Activated naive CD4-positive, alpha-beta T cell treated with anti-CD3 and anti-CD28 coated beads, Interleukin-2, amount 10 ng/mL, durations not matched to agents 7 days and 5 days (primary cell): ENCODE data around the gene RGS14.
"Not testable (repeated sequence)": the region's sequence is repeated elsewhere in the genome, so short reads cannot be mapped to it uniquely, and the experiment has no call there.

Experiments used
- CTCF ChIA-PET: fragments of 350-600 bp; sonication (Branson Sonifier 250); formaldehyde crosslinking; loops from one replicate; lab custom pipeline; 2021; ENCODE audit warnings: antibody characterized with exemption; lab: Charles Lee
- DNase-seq: peaks from one replicate; pipeline ENCODE4 v3.0.0-alpha.2; 2020
- H3K27ac Mint-ChIP-seq: one replicate; pipeline ENCODE4 v1.8.0; 2021; ENCODE audit warnings: mild to moderate bottlenecking, moderate library complexity, mixed read lengths
- H3K27me3 Mint-ChIP-seq: one replicate; pipeline ENCODE4 v1.8.0; 2021; ENCODE audit warnings: mild to moderate bottlenecking, mixed read lengths
- H3K36me3 Mint-ChIP-seq: one replicate; pipeline ENCODE4 v1.8.0; 2021; ENCODE audit warnings: mixed read lengths
- H3K4me1 Mint-ChIP-seq: one replicate; pipeline ENCODE4 v1.8.0; 2021; ENCODE audit warnings: mixed read lengths
- H3K4me3 Mint-ChIP-seq: one replicate; pipeline ENCODE4 v1.8.0; 2021; ENCODE audit warnings: mild to moderate bottlenecking, moderate library complexity, mixed read lengths
- H3K9me3 Mint-ChIP-seq: one replicate; pipeline ENCODE4 v1.8.0; 2021; ENCODE audit warnings: mixed read lengths

RGS14 gene

DNA sequence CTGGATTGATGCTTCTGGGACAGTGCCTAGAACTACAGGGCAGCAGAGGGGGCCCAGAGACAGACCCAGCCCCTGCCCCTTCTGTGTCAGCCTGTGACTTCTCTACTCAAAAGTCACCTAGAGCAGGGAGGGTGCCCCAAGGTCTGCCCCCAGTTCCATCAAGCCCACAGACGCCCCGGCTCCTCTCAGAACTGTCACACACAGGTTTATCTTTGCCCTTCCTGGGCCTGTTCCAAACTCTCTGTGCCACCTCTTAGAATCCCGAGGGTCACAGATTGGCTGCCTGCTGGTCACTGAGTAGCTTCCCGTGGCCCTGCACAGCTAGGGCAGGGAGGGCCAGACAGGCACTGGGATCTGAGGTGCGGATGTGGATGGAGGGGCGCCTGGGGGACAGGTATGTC, 1.7 kb downstream of the RGS14 start:
- Mint-ChIP-seq H3K27ac (no peak overlapping the region), H3K36me3 (peaks cover 43% of the 10 kb centered on the region), H3K27me3 (no peaks in the 10 kb centered on the region), H3K4me1 (peaks cover 91% of the 10 kb centered on the region), H3K4me3 (peak overlapping the region; percentile 93), H3K9me3 (peaks cover 11% of the 10 kb centered on the region)
- no peak for DNase-seq
- CTCF ChIA-PET, result interaction anchor here (1.0 to 8.1 kb wide), 4 partner anchors 11 to 49 kb away, joined by 3 to 75 read pairs (median 14); no protein-coding TSS in a partner anchor

DNA sequence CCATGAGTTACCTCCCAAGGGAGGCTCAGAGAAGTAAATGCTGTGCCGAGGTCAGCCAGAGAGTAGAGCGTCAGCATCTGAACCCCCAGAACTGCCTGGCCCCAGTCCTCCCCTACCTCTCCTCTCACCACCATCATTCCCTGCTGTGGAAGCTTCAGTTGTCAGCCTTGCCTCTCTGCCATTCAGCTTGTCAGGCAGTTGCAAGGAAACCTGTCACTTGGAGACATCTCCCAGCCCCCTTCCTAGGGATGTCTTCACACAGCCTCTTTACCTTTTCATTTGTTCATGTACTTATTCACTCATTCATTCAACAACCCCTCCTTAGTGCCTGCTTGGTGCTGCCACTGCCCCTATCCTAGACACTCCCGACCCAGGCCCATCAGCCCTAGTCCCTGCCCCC, 2.1 kb downstream of the RGS14 start:
- H3K36me3 Mint-ChIP-seq, result peaks cover 42% of the 10 kb centered on the region
- no peaks in the 10 kb centered on the region for H3K27me3 Mint-ChIP-seq
- peaks cover 91% of the 10 kb centered on the region for H3K4me1 Mint-ChIP-seq
- DNase-seq, result no peak
- no peak overlapping the region for H3K27ac Mint-ChIP-seq
- peak overlapping the region; percentile 93 for H3K4me3 Mint-ChIP-seq
- CTCF ChIA-PET, result interaction anchor here (1.2 to 8.1 kb wide), 4 partner anchors 10 to 50 kb away, joined by 3 to 75 read pairs (median 14); no protein-coding TSS in a partner anchor
- H3K9me3 Mint-ChIP-seq, result peaks cover 7% of the 10 kb centered on the region

DNA sequence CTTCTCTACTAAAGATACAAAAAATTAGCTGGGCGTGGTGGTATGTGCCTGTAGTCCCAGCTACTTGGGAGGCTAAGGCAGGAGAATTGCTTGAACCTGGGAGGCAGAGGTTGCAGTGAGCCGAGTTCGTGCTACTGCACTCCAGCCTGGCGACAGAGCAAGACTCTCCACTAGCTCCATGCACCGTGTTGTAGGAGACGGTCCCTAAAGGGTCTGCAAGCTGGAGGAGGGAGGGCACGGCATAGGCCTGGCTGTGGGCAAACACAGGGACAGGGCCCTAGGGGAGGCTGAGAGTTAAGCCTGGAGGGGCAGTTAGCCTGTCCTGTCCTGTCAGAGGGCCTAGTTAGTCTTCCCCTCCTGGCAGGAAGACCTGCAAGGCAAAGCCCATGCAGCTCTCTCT, 3.0 kb downstream of the RGS14 start:
- H3K27ac Mint-ChIP-seq, DNase-seq, H3K27me3 Mint-ChIP-seq, H3K9me3 Mint-ChIP-seq, H3K4me3 Mint-ChIP-seq: not testable (repeated sequence)
- CTCF ChIA-PET, result interaction anchor here (1.2 to 8.1 kb wide), 8 partner anchors 9 to 51 kb away, joined by 3 to 75 read pairs (median 6); partner anchors contain the start of gene LMAN2
- Mint-ChIP-seq H3K4me1 (peaks cover 88% of the 10 kb centered on the region), H3K36me3 (peaks cover 42% of the 10 kb centered on the region)

DNA sequence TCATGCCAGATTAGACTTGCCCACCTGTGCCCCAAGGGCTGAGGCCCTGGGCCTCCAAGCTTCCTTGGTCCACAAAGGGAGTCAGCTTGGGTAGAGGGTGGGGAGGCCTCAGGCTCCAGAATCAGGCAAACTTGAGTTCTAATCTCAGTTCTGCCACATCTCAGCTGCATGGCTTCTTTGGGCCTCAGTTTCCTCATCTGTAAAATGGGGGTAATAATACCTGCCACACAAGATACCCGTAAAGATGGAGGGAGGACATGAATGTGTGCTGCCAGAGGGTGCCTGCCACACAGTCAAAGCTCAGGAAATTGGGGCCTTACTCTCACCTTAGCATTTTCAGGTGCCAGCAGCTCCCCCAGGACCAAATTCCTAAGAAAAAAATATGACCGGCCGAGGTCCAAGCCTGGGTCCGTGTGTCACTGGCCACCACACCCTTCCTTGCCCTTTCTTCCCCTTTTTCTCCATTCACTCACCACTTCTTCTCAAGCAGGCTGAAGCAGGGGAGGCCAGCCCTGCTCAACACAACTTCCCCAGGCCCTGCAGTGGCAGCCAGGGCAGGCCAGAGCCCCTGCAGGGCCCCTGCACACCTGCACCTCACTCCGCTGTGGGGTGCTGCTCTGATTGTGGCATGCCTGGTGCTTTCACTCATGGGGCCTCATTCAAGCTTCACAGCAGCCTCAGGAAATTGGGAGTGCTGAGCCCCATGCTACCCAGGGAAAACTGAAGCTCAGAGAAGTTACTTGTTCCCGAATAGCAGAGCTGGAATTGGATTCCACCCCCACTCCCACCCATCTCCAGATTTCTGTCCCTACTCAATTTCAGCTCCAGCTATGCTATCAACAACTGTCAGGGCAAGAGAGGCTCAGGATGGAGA, 3.9 kb downstream of the RGS14 start:
- peaks cover 45% of the 10 kb centered on the region for H3K36me3 Mint-ChIP-seq
- H3K4me3 Mint-ChIP-seq, result peak overlapping the region; percentile 80
- CTCF ChIA-PET, result interaction anchor here (0.7 to 8.1 kb wide), 10 partner anchors 8 to 52 kb away, joined by 3 to 75 read pairs (median 5); partner anchors contain the start of genes LMAN2 and SLC34A1
- H3K9me3 Mint-ChIP-seq, result no peaks in the 10 kb centered on the region
- H3K27ac Mint-ChIP-seq, result peak overlapping the region; percentile 83
- DNase-seq, result peak; percentile 43
- H3K27me3 Mint-ChIP-seq, result no peaks in the 10 kb centered on the region
- H3K4me1 Mint-ChIP-seq, result peaks cover 84% of the 10 kb centered on the region

DNA sequence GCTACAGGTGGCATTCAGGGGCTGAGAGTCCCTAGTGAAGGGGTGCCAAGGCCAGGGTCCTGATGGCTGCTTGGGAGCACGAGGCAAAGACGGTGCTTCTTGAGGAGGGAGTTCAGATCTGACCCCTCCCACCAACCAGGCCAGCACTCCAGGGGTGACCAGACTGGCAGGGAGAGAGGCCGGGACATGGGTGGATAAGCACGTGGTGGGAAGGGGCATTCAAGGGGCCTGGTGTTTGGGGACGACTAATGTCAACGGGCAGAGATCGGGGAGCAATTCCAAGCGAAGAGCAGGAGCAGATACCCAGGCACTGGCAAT, 4.5 kb downstream of the RGS14 start:
- Mint-ChIP-seq H3K4me3 (peak overlapping the region; percentile 80), H3K9me3 (no peaks in the 10 kb centered on the region), H3K4me1 (peaks cover 79% of the 10 kb centered on the region), H3K27ac (peak overlapping the region; percentile 83), H3K27me3 (no peaks in the 10 kb centered on the region), H3K36me3 (peaks cover 48% of the 10 kb centered on the region)
- CTCF ChIA-PET, result interaction anchor here (1.0 to 2.2 kb wide), 6 partner anchors 10 to 52 kb away, joined by 3 to 9 read pairs (median 6); partner anchors contain the start of genes LMAN2 and SLC34A1
- no peak for DNase-seq

DNA sequence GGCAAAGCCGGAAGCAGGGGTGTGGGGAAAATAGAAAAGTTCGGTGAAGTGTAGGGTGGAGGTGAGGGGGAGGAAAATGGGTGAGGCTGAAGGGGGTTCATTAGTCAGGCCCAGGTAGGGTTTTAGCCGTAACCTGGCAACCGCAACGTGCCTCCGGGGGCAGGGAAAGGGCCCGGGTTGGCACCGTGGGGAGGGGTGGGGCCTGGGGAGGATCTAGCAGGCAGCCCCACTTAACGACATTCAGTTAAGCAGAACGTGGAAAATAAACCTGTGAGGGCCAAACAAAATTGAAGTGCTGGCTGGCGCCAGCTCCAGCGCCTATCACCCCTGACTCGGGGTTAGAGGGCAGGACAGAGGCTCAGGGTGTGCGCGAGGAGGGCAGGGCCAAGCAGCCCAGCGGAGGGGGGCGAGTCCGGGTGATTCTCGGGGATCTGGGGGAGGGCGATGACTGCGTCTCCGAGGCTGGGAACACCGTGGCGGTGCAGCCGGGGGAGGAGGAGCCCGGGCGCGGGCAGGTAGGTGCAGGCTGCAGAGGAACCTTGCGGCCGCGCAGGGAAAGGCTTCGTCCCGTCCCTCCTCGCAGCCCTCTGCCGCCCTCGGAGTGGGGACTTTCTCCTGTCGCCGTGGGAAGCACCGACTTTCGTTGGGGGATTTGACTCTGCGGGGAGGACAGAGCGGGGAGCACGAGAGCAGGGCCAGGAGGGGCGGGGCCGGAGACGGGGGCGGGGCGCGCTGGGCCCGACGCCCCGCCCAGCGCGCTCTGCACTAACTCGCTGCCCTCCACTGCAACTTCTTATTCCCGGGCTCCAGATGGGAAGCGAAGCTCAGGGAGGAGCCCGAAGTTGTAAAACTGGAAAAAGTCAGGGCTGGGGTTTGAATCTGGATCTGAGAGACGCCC, 5.1 kb downstream of the RGS14 start:
- Mint-ChIP-seq H3K9me3 (no peaks in the 10 kb centered on the region), H3K4me1 (peaks cover 74% of the 10 kb centered on the region), H3K36me3 (peaks cover 48% of the 10 kb centered on the region), H3K4me3 (peak overlapping the region; percentile 80), H3K27ac (peak overlapping the region; percentile 83), H3K27me3 (no peaks in the 10 kb centered on the region)
- DNase-seq, result peak; percentile 73
- CTCF ChIA-PET, result interaction anchor here (1.0 to 2.8 kb wide), 4 partner anchors 44 to 93 kb away, joined by 3 to 9 read pairs (median 6); no protein-coding TSS in a partner anchor

DNA sequence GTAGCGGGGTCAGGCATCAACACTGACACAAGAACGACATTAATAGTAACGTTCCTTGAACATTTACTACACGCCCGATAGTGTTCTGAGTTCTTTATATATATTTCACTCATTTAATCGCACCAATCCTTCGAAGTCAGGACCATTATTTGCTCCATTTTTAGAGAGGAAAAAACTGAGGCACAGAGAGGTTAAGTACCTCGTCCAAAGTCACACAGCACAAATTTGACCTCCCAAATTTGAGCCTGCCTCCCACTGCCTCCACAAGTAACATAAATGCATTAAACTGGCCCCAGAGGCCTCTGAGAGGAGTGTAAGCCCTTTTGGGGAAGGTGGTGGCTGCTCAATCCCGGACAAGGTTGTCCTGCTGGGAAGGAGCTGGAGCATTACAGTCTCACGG, 5.8 kb downstream of the RGS14 start:
- H3K27ac Mint-ChIP-seq, result no peak overlapping the region
- H3K36me3 Mint-ChIP-seq, result peaks cover 52% of the 10 kb centered on the region
- no peaks in the 10 kb centered on the region for H3K9me3 Mint-ChIP-seq
- DNase-seq, result no peak
- CTCF ChIA-PET, result interaction anchor here (1.2 to 2.8 kb wide), 2 partner anchors 46 to 92 kb away, joined by 3 to 9 read pairs; no protein-coding TSS in a partner anchor
- peaks cover 78% of the 10 kb centered on the region for H3K4me1 Mint-ChIP-seq
- no peaks in the 10 kb centered on the region for H3K27me3 Mint-ChIP-seq
- H3K4me3 Mint-ChIP-seq, result peak overlapping the region; percentile 37

DNA sequence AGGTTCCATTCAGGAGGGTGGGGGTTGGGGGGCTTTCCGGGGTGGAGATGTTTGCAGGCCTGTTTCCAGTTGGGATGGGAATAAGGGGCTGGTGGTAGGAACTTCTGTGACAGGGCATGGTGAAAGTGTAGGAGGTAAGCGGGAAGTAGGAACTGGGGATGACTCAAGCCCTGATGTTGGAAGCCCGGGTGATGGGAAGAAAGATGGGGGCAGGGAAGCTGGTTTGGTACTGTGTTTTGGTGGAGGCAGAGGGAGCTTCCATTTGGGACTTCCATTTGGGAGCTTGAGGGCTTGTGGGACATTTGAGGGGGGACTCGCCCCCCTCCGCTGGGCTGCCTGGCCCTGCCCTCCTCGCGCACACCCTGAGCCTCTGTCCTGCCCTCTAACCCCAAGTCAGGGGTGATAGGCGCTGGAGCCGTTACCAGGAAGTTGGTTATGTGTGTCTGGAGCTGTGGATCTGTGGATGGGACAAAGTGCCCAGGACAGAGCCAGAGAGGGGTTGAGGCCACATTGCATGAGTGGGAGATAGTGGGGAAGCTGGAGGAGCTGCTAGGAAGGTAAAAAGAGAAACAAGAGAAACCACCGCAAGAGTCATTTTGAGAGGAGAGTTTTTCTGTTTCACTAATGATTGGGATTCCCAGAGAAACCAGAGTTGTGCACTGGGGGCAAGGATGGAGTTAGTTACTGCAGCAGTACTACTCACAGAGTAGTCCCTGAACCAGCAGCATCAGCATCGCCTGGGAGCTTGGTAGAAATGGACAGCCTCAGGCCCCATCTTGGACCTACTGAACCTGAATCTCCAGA, 6.6 kb downstream of the RGS14 start:
- Mint-ChIP-seq H3K36me3 (peaks cover 52% of the 10 kb centered on the region), H3K27me3 (no peaks in the 10 kb centered on the region), H3K4me1 (peaks cover 78% of the 10 kb centered on the region), H3K4me3 (no peak overlapping the region), H3K9me3 (no peaks in the 10 kb centered on the region), H3K27ac (no peak overlapping the region)
- DNase-seq, result no peak
- CTCF ChIA-PET, result interaction anchor here (0.7 to 2.8 kb wide), 7 partner anchors 14 to 91 kb away, joined by 3 to 9 read pairs (median 6); partner anchors contain the start of gene SLC34A1

DNA sequence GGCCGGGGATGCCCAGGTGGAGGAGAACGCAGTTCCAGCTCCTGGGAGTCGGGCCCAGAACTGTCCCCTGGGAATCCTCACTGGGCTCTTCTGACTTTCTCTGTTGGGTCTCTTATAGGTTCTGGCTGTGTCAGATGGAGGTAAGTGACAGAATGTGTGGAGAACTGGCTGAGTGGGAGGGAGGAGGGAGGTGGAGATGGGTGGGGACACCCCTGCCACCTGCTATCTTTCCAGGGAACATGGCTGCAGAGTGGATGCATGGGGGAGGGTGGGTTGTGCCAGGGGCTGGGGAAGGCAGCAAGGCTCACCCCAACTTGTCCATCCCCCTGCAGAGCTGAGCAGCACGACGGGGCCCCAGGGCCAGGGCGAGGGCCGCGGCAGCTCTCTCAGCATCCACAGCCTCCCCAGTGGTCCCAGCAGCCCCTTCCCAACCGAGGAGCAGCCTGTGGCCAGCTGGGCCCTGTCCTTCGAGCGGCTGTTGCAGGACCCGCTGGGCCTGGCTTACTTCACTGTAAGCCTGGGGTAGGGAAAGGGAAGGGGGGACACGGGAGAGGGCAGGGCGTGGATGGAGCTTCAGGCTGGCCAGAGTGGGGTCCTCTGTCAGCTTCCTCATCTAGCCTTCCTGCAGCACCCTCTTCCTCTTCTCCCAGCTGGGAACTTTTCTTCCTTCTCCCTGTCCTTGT, 8.3 kb downstream of the RGS14 start:
- peaks cover 77% of the 10 kb centered on the region for H3K4me1 Mint-ChIP-seq
- H3K27me3 Mint-ChIP-seq, result no peaks in the 10 kb centered on the region
- no peak overlapping the region for H3K4me3 Mint-ChIP-seq
- peaks cover 52% of the 10 kb centered on the region for H3K36me3 Mint-ChIP-seq
- peak overlapping the region; percentile 20 for H3K27ac Mint-ChIP-seq
- CTCF ChIA-PET, result interaction anchor here (1.0 to 8.0 kb wide), 4 partner anchors 8 to 25 kb away, joined by 3 to 75 read pairs (median 6); partner anchors contain the start of gene RGS14
- no peaks in the 10 kb centered on the region for H3K9me3 Mint-ChIP-seq
- no peak for DNase-seq

DNA sequence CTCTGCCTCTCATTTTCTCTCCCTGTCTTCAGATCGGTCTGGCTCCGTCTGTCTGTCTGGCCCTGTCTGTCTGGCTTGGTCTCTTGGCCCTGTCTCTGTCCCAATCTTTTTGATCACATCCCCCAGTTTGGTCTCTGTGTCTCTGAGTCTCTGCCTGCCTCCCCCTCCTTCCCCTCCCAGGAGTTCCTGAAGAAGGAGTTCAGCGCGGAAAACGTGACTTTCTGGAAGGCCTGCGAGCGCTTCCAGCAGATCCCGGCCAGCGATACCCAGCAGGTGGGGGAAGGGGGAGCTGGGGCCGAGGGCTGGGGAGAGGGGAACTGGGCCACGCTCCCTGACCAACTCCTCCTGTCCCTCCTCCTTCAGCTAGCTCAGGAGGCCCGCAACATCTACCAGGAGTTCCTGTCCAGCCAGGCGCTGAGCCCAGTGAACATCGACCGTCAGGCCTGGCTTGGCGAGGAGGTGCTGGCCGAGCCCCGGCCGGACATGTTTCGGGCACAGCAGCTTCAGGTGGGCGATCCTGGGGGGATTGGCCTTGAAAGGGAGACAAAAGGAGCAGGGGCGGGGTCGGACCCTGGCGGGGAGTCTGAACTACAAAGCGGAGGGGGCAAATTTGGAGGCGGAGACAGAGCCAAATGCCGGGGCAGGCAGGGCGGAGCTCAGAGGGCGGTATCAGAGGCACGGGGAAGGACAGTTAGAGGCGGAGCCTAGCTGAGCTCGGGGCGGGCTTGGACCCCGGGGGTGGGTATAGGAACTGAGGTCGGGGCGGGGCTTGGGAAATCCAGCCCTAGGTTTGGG, 9.0 kb downstream of the RGS14 start:
- Mint-ChIP-seq H3K27ac (peak overlapping the region; percentile 20), H3K4me1 (peaks cover 77% of the 10 kb centered on the region), H3K36me3 (peaks cover 57% of the 10 kb centered on the region), H3K27me3 (no peaks in the 10 kb centered on the region), H3K4me3 (no peak overlapping the region), H3K9me3 (no peaks in the 10 kb centered on the region)
- CTCF ChIA-PET, result interaction anchor here (0.9 to 8.0 kb wide), 4 partner anchors 9 to 24 kb away, joined by 3 to 75 read pairs (median 4); partner anchors contain the start of gene RGS14
- DNase-seq, result no peak

DNA sequence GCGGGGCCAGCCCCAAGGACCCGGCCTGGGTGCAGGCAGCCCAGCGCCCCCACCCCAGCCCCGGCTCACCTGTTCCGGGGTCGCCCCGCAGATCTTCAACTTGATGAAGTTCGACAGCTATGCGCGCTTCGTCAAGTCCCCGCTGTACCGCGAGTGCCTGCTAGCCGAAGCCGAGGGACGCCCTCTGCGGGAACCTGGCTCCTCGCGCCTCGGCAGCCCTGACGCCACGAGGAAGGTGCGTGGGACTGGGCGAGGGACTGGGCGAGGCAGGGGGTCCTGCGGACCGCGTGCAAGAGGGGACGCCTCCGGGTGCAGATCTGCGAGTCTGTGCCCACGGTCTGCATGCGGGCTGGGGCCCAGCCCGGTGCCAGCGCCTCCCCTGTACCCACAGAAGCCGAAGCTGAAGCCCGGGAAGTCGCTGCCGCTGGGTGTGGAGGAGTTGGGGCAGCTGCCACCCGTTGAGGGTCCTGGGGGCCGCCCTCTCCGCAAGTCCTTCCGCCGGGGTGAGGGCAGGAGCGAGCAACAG, 9.7 kb downstream of the RGS14 start:
- no peaks in the 10 kb centered on the region for H3K27me3 Mint-ChIP-seq
- no peak overlapping the region for H3K4me3 Mint-ChIP-seq
- H3K4me1 Mint-ChIP-seq, result peaks cover 77% of the 10 kb centered on the region
- CTCF ChIA-PET, result interaction anchor here (0.9 to 8.0 kb wide), 2 partner anchors 9 to 15 kb away, joined by 3 to 75 read pairs; partner anchors contain the start of gene RGS14
- no peak overlapping the region for H3K27ac Mint-ChIP-seq
- H3K9me3 Mint-ChIP-seq, result no peaks in the 10 kb centered on the region
- peaks cover 57% of the 10 kb centered on the region for H3K36me3 Mint-ChIP-seq
- DNase-seq, result no peak
